Kidney (tissue), 14 donors: ENCODE data around the gene HAO2. TPM values are rescaled to one million over a fixed set of nuclear protein-coding genes. Genes with fewer than 3 reads are reported as not detected.

Experiments used
- DNase-seq, 5 donors: peaks; one replicate each; pipeline ENCODE4 v3.0.0-alpha.2; 2013 to 2020
- FAIRE-seq: peaks from 2 replicates; lab custom pipeline; 2012; peaks lifted over from hg19 to GRCh38; lab: Jason Lieb, UNC
- H3K27ac ChIP-seq, 2 donors: one replicate each; pipeline ENCODE4 v1.7.0; 2013; ENCODE audit warnings: low read depth in 2 of 2, low read length in 2 of 2, inconsistent platforms in 1 of 2
- H3K27me3 ChIP-seq: one replicate; pipeline ENCODE4 v1.7.1; 2013; ENCODE audit warnings: low read length, inconsistent platforms; ENCODE audit not compliant: control insufficient read depth, insufficient read depth
- H3K36me3 ChIP-seq, 3 donors: one replicate each; pipeline versions ENCODE4 v1.7.0 to v1.7.1; 2013; ENCODE audit warnings: low read length in 3 of 3, control low read depth in 1 of 3, inconsistent platforms in 1 of 3; ENCODE audit not compliant: insufficient read depth in 3 of 3, control insufficient read depth in 2 of 3
- H3K4me1 ChIP-seq, 3 donors: one replicate each; pipeline versions ENCODE4 v1.7.0 to v1.7.1; 2013; ENCODE audit warnings: low read length in 3 of 3, inconsistent platforms in 1 of 3, low read depth in 1 of 3; ENCODE audit not compliant: control insufficient read depth in 2 of 3, insufficient read depth in 2 of 3
- H3K4me3 ChIP-seq, 3 donors: one replicate each; pipeline versions ENCODE4 v1.7.0 to v1.8.1; 2013; ENCODE audit warnings: low read length in 3 of 3, control low read depth in 1 of 3, inconsistent platforms in 1 of 3
- H3K9ac ChIP-seq, 3 donors: one replicate each; pipeline versions ENCODE4 v1.7.0 to v1.7.1; 2013; ENCODE audit warnings: low read length in 3 of 3, control low read depth in 1 of 3, inconsistent platforms in 1 of 3
- H3K9me3 ChIP-seq, 3 donors: one replicate each; pipeline versions ENCODE4 v1.7.0 to v1.7.1; 2013; ENCODE audit warnings: low read length in 3 of 3, control low read depth in 1 of 3, inconsistent platforms in 1 of 3; ENCODE audit not compliant: control insufficient read depth in 2 of 3, insufficient read depth in 1 of 3
- intact Hi-C: fragments of 100-400 bp; cut with DNase I; formaldehyde crosslinking; loops from one replicate; pipeline ENCODE4 v1.11.1; 2022
- polyA plus RNA-seq: library from polyadenylated mRNA; stranded (reverse); fragments of 350-450 nt; fragmentation: Illumina TruSeq; extraction: RNeasy Lipid Tissue Mini Kit (QIAGEN cat#74804); gene quantifications from one replicate; pipeline ENCODE4 v1.2.3, GENCODE V29; 2014; ENCODE audit warnings: low read depth, low replicate concordance; ENCODE audit not compliant: insufficient read depth
- total RNA-seq: library from RNA; stranded (reverse); fragmentation: NEBNext Ultra II Directional; extraction: Animal tissue kit (Norgen Biotek cat#: 25700); gene quantifications from one replicate; pipeline ENCODE4 v1.2.1, GENCODE V29; 2021
- TF ChIP-seq, protein P1 (sequence below): IDR thresholded peaks from 3 replicates; pipeline ENCODE4 v1.5.1; 2012; ENCODE audit warnings: mild to moderate bottlenecking, moderate library complexity, borderline replicate concordance; ENCODE audit not compliant: insufficient read depth; ENCODE audit errors: extremely low read depth
- donor health status: control.
- donor health status: control.
- donor health status: control.
- donor health status: control.
- donor health status: control.
- donor health status: DM: yes; HTN: yes; CAD: no.
- donor health status: Normal renal cell carcinoma (clear cell type).

Gene HAO2
- total and polyA plus RNA-seq, 2 donors from 2014 or later, result 1.9 to 183 TPM

DNA sequence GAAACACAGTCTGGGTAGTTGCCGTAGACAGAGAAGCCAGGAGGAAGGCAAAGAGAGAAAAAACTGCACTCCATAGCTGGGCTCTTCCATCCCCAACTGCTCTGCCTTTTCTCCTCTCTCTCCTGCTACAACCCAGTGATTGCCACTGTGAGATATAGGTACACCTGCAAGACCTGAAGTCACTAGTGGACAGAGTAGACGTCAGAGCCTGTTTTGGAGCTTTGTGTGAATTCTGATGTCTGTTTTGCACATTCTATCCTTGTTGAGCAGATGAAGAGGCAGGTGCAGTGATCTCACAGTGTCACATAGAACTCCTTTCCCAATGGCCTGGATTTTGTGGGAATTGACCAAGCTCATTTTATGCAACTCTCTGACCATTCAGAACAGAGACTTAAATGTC is 2.2 kb downstream of the HAO2 start:
- TF ChIP-seq, protein P1, sequence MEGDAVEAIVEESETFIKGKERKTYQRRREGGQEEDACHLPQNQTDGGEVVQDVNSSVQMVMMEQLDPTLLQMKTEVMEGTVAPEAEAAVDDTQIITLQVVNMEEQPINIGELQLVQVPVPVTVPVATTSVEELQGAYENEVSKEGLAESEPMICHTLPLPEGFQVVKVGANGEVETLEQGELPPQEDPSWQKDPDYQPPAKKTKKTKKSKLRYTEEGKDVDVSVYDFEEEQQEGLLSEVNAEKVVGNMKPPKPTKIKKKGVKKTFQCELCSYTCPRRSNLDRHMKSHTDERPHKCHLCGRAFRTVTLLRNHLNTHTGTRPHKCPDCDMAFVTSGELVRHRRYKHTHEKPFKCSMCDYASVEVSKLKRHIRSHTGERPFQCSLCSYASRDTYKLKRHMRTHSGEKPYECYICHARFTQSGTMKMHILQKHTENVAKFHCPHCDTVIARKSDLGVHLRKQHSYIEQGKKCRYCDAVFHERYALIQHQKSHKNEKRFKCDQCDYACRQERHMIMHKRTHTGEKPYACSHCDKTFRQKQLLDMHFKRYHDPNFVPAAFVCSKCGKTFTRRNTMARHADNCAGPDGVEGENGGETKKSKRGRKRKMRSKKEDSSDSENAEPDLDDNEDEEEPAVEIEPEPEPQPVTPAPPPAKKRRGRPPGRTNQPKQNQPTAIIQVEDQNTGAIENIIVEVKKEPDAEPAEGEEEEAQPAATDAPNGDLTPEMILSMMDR, result no peak
- no peaks in the 10 kb centered on the region for H3K27me3 ChIP-seq
- H3K4me1 ChIP-seq, result peaks cover 0 to 12% (median 5%) of the 10 kb centered on the region in 3 donors
- peak overlapping the region in 1 of 3 donors; percentile 41 for H3K9ac ChIP-seq
- DNase-seq, result no peak
- intact Hi-C loops, result no loop called here
- no peaks in the 10 kb centered on the region for H3K36me3 ChIP-seq
- H3K27ac ChIP-seq, result no peak overlapping the region
- FAIRE-seq, result no peak
- H3K4me3 ChIP-seq, result peak overlapping the region in 2 of 3 donors; percentile 52 to 75
- no peaks in the 10 kb centered on the region for H3K9me3 ChIP-seq

GRCh38 chr1:119371815-119372214 is 3.2 kb downstream of the HAO2 start:
- FAIRE-seq (no peak), DNase-seq (no peak)

DNA sequence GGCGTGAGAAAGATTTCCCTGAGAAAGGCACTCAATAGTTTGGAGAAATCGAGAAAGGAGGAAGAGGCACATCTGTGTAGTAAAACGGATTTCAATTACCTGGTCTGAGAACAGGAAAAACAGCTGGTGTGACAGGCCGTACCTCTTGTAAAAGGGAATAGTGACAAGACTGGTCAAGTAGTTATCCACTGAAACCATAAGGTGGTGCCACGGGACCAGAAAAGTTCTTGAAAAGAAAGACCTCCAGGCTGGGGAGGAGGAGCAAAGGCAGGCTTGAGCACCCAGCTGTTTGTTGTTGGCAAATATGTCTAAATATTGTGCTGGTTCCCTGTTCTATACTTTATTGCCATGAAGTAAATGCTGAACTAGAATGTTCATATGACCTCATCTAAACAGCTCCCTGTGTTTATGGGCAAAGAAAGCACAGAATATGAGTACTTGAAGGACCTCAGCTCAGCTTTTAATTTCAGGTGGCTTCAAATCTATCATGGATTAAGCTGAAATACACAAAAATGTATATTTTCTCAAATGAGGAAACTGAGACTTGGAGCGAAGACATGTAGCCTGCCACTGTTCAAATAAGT is 4.0 kb downstream of the HAO2 start:
- peak; percentile 6 for FAIRE-seq
- peak in 4 of 5 donors; percentile 43 to 94 (median 68) for DNase-seq
- intact Hi-C loops, result no loop called here
- Histone ChIP-seq H3K4me1 (peaks cover 0 to 5% (median 0%) of the 10 kb centered on the region in 3 donors), H3K9ac (no peak overlapping the region), H3K27me3 (no peaks in the 10 kb centered on the region), H3K4me3 (peak overlapping the region in 2 of 3 donors; percentile 8 to 75), H3K9me3 (no peaks in the 10 kb centered on the region), H3K36me3 (no peaks in the 10 kb centered on the region), H3K27ac (no peak overlapping the region)
- TF ChIP-seq, protein P1, result peak; percentile 35

More at GRCh38 chr1:119371815-119372214, 3.2 kb downstream of the HAO2 start:
- no peaks in the 10 kb centered on the region for H3K9me3 ChIP-seq
- H3K27me3 ChIP-seq, result no peaks in the 10 kb centered on the region
- TF ChIP-seq, protein P1, result no peak
- no peak overlapping the region for H3K27ac ChIP-seq
- intact Hi-C loops, result no loop called here
- H3K9ac ChIP-seq, result no peak overlapping the region
- no peaks in the 10 kb centered on the region for H3K36me3 ChIP-seq
- H3K4me3 ChIP-seq, result peak overlapping the region in 1 of 3 donors; percentile 75
- H3K4me1 ChIP-seq, result peaks cover 0 to 5% (median 3%) of the 10 kb centered on the region in 3 donors

GRCh38 chr1:119373465-119373864 is 4.9 kb downstream of the HAO2 start:
- no peak overlapping the region for H3K27ac ChIP-seq
- DNase-seq (no peak), FAIRE-seq (no peak)
- H3K4me1 ChIP-seq, result peaks cover 0 to 2% (median 0%) of the 10 kb centered on the region in 3 donors
- no peaks in the 10 kb centered on the region for H3K27me3 ChIP-seq
- no peak overlapping the region for H3K9ac ChIP-seq
- intact Hi-C loops, result no loop called here
- TF ChIP-seq, protein P1, result no peak
- peak overlapping the region in 1 of 3 donors; percentile 75 for H3K4me3 ChIP-seq
- no peaks in the 10 kb centered on the region for H3K9me3 ChIP-seq
- H3K36me3 ChIP-seq, result no peaks in the 10 kb centered on the region
